Activated CD4-positive, alpha-beta T cell treated with anti-CD3 and anti-CD28 coated beads, Interleukin-2, amount 50 U/mL, for 1 hour (primary cell): ENCODE data around the gene TRIM64C.
"Not testable (repeated sequence)": the region's sequence is repeated elsewhere in the genome, so short reads cannot be mapped to it uniquely, and the experiment has no call there.

ENCODE experiments used
- DNase-seq: peaks from one replicate; pipeline ENCODE4 v3.0.0-alpha.2; 2020

The TRIM64C gene, protein sequence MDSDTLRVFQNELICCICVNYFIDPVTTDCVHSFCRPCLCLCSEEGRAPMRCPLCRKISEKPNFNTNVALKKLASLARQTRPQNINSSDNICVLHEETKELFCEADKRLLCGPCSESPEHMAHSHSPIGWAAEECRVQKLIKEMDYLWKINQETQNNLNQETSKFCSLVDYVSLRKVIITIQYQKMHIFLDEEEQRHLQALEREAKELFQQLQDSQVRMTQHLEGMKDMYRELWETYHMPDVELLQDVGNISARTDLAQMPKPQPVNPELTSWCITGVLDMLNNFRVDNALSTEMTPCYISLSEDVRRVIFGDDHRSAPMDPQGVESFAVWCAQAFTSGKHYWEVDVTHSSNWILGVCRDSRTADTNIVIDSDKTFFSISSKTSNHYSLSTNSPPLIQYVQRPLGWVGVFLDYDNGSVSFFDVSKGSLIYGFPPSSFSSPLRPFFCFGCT

DNA sequence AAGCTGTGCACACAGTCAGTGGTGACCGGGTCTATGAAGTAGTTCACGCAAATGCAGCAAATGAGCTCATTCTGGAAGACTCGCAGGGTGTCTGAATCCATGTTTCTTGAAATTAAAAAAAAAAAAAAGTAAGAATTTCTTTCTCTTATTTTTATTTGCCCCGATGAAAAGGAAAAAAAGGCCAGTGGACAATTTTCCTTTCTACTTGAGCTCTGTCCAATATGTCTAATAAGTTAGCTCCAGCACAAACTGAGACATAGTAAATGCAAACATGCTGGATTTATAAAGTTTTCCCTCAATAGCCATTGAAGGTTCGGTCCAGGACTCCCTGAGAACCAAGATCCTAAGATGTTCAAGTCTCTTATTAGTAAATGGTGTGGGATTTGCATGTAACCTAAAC is at the start of gene TRIM64C:
TSS of gene TRIM64C (minus strand) at position 101 of the 400 bp plus-strand sequence. CDS start at position 101, 0 bp downstream.
- DNase-seq, result not testable (repeated sequence)

- not testable (repeated sequence) for DNase-seq
Observed at GRCh38 chr11:49102356-49102755, 43.4 kb upstream of the TRIM64C start.

DNA sequence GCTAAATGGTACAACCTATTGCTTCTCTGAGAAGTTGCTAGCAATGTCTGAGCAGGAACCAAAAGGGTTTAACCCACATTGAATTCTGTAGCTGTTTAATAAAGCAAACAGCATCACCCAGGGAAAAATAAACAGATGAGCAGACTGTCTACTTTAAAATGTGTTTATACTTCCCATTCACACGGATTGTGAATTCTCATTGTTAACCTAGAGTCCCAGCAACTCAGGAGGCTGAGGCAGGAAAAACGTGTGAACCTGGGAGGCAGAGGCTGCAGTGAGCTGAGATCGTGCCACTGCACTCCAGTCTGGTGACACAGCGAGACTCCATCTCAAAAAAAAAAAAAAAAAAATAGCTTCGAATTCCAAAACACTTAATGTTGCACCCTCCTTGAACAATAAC is 11.0 kb upstream of the TRIM64C start:
- DNase-seq, result not testable (repeated sequence)

DNA sequence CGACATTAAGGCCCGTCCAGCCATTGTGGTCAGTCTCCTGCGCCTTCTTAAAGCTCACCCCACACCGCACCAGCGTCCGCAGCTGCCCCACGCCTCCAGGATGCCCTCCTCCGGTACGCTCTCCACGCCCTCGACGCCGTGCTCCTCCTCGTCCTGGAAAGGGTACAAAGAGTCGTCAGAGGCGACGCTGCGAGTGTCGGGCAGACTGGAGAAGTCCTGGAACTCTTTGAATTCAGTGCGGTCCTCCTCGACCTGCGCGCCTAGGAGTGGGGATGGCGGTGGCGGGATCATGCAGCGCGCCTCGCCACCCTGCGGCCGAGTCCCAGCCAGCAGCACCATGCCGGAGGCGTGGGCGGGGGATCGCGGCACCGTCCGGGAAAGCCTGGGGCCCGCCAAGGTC is 9.1 kb downstream of the TRIM64C start:
- not testable (repeated sequence) for DNase-seq

DNA sequence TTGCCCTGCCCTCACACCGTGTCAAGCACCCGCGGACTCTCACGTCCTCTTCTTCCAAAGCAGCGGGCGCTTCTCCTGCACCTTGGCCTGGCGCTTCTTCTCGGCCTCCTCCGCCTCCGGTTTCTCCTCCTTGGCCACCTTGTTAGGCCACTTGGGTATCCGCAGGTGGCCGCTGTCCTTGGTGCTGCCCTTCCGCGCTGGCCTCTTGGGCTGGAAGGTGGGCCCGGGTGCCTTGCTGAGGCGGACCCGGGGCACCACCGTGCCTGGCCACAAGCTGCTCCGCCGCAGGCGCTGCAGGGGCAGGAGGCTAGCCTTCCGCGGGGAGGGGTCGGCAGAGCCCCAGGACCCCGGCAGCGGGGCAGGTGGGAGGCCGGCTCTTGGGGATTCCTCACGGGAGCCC is 10.7 kb downstream of the TRIM64C start:
- not testable (repeated sequence) for DNase-seq

DNA sequence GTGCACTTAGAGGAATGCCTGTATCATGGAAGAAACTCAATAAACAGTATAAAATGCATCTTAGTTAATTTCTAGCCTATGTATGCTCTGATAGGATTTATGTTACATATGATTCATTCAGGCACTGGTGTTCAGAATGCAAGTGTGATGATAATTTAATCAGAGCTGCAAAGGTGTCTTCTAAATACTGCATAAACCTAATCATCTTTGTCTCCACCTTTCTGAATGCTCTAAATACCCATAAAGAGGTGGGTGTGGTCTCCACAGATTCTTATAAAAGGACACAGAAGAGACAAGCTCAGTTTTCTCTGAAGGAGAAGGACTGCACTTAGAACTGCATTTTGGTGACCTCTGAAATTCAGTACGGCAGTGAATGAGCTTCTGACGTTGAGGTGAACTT is 30.4 kb downstream of the TRIM64C start, which contains the start of gene TRIM49B:
TSS of gene TRIM49B (plus strand) at position 301 of the 400 bp plus-strand sequence. CDS start 2,777 bp downstream, outside the sequence.
- DNase-seq, result not testable (repeated sequence)
